ENCODE results near the gene VPS16. TPM values are rescaled to one million over a fixed set of nuclear protein-coding genes. Genes with fewer than 3 reads are reported as not detected.
A peak's percentile ranks its signal among the peaks of the same experiment; 100 is the strongest.

VPS16 gene
- polyA plus RNA-seq, 3 donors from 2014 or later: 61.8 to 81.3 (median 76.5) TPM

- Mint-ChIP-seq H3K4me3 (no peak overlapping the region), H3K27ac (peak overlapping the region in 3 of 6 donors; percentile 21 to 75 (median 24)), H3K9me3 (no peaks in the 10 kb centered on the region), H3K27me3 (ENCODE audit: low read depth in 3 of 3) (peaks cover 3 to 5% (median 3%) of the 10 kb centered on the region in 3 donors), H3K4me1 (peaks cover 46 to 60% of the 10 kb centered on the region in 2 donors), H3K36me3 (no peaks in the 10 kb centered on the region)
- DNase-seq: no peak
These were observed 7.3 kb downstream of the VPS16 start for GRCh38 chr20:2847802-2848201.

- no peaks in the 10 kb centered on the region for H3K9me3 Mint-ChIP-seq
- H3K27ac Mint-ChIP-seq: peak overlapping the region in 3 of 6 donors; percentile 24 to 60 (median 45)
- H3K36me3 Mint-ChIP-seq: no peaks in the 10 kb centered on the region
- H3K4me1 Mint-ChIP-seq: peaks cover 48 to 53% of the 10 kb centered on the region in 2 donors
- no peak overlapping the region for H3K4me3 Mint-ChIP-seq
- H3K27me3 Mint-ChIP-seq (ENCODE audit: low read depth in 3 of 3): peaks cover 3 to 5% (median 5%) of the 10 kb centered on the region in 3 donors
- no peak for DNase-seq
These were observed 9.0 kb downstream of the VPS16 start for GRCh38 chr20:2849529-2849928.

- H3K4me3 Mint-ChIP-seq: peak overlapping the region in 4 of 5 donors; percentile 48 to 68 (median 60)
- peak overlapping the region; percentile 87 to 96 (median 94) for H3K27ac Mint-ChIP-seq
- H3K36me3 Mint-ChIP-seq: no peaks in the 10 kb centered on the region
- no peak for DNase-seq
- H3K27me3 Mint-ChIP-seq (ENCODE audit: low read depth in 3 of 3): peaks cover 3 to 5% (median 5%) of the 10 kb centered on the region in 3 donors
- H3K9me3 Mint-ChIP-seq: no peaks in the 10 kb centered on the region
- peaks cover 43 to 46% of the 10 kb centered on the region in 2 donors for H3K4me1 Mint-ChIP-seq
These were observed 10.5 kb downstream of the VPS16 start for GRCh38 chr20:2851086-2851485.

GRCh38 chr20:2858591-2858990 is 18.0 kb downstream of the VPS16 start:
- peak overlapping the region in 4 of 6 donors; percentile 5 to 51 (median 26) for H3K27ac Mint-ChIP-seq
- no peak for DNase-seq

GRCh38 chr20:2859330-2860121 is 19.0 kb downstream of the VPS16 start:
- no peaks in the 10 kb centered on the region for H3K9me3 Mint-ChIP-seq
- H3K27ac Mint-ChIP-seq: peak overlapping the region in 3 of 6 donors; percentile 17 to 30 (median 30)
- peaks cover 0 to 10% (median 4%) of the 10 kb centered on the region in 3 donors for H3K36me3 Mint-ChIP-seq
- no peak overlapping the region for H3K4me3 Mint-ChIP-seq
- no peak for DNase-seq
- H3K4me1 Mint-ChIP-seq: peaks cover 10 to 23% of the 10 kb centered on the region in 2 donors
- H3K27me3 Mint-ChIP-seq (ENCODE audit: low read depth in 3 of 3): no peaks in the 10 kb centered on the region

More at GRCh38 chr20:2858591-2858990, 18.0 kb downstream of the VPS16 start:
- H3K4me3 Mint-ChIP-seq: no peak overlapping the region
- peaks cover 7 to 17% of the 10 kb centered on the region in 2 donors for H3K4me1 Mint-ChIP-seq
- H3K36me3 Mint-ChIP-seq: peaks cover 0 to 10% (median 4%) of the 10 kb centered on the region in 3 donors
- no peaks in the 10 kb centered on the region for H3K9me3 Mint-ChIP-seq
- no peaks in the 10 kb centered on the region for H3K27me3 Mint-ChIP-seq (ENCODE audit: low read depth in 3 of 3)

- H3K36me3 Mint-ChIP-seq: peaks cover 0 to 10% (median 4%) of the 10 kb centered on the region in 3 donors
- H3K27me3 Mint-ChIP-seq (ENCODE audit: low read depth in 3 of 3): peaks cover 4 to 9% (median 8%) of the 10 kb centered on the region in 3 donors
- H3K9me3 Mint-ChIP-seq: no peaks in the 10 kb centered on the region
- H3K4me3 Mint-ChIP-seq: peak overlapping the region; percentile 39 to 93 (median 79)
- peak overlapping the region; percentile 89 to 98 (median 96) for H3K27ac Mint-ChIP-seq
- peaks cover 53 to 54% of the 10 kb centered on the region in 2 donors for H3K4me1 Mint-ChIP-seq
- no peak for DNase-seq
These were observed 24.1 kb downstream of the VPS16 start for GRCh38 chr20:2864626-2865025.

- Mint-ChIP-seq H3K4me3 (peak overlapping the region; percentile 68 to 93 (median 79)), H3K27ac (peak overlapping the region; percentile 89 to 98 (median 96))
- DNase-seq: peak in 2 of 3 donors; percentile 5 to 40
These were observed 24.6 kb downstream of the VPS16 start for GRCh38 chr20:2865101-2865500.

GRCh38 chr20:2865630-2866029 is 25.1 kb downstream of the VPS16 start:
- H3K36me3 Mint-ChIP-seq: peaks cover 0 to 10% (median 4%) of the 10 kb centered on the region in 3 donors
- peaks cover 4 to 9% (median 8%) of the 10 kb centered on the region in 3 donors for H3K27me3 Mint-ChIP-seq (ENCODE audit: low read depth in 3 of 3)
- H3K27ac Mint-ChIP-seq: peak overlapping the region; percentile 89 to 98 (median 96)
- peak; percentile 77 to 87 (median 84) for DNase-seq
- H3K9me3 Mint-ChIP-seq: no peaks in the 10 kb centered on the region
- H3K4me1 Mint-ChIP-seq: peaks cover 55% of the 10 kb centered on the region in 2 donors
- peak overlapping the region; percentile 68 to 93 (median 79) for H3K4me3 Mint-ChIP-seq

More at GRCh38 chr20:2865101-2865500, 24.6 kb downstream of the VPS16 start:
- Mint-ChIP-seq H3K4me1 (peaks cover 53 to 54% of the 10 kb centered on the region in 2 donors), H3K27me3 (ENCODE audit: low read depth in 3 of 3) (peaks cover 4 to 9% (median 8%) of the 10 kb centered on the region in 3 donors), H3K9me3 (no peaks in the 10 kb centered on the region), H3K36me3 (peaks cover 0 to 10% (median 4%) of the 10 kb centered on the region in 3 donors)

GRCh38 chr20:2866236-2866635 is 25.7 kb downstream of the VPS16 start:
- peak; percentile 83 to 89 (median 86) for DNase-seq
- H3K4me3 Mint-ChIP-seq: peak overlapping the region; percentile 68 to 93 (median 79)
- H3K4me1 Mint-ChIP-seq: peaks cover 61% of the 10 kb centered on the region in 2 donors
- peaks cover 0 to 7% (median 2%) of the 10 kb centered on the region in 3 donors for H3K36me3 Mint-ChIP-seq
- H3K9me3 Mint-ChIP-seq: no peaks in the 10 kb centered on the region
- peaks cover 5 to 9% (median 8%) of the 10 kb centered on the region in 3 donors for H3K27me3 Mint-ChIP-seq (ENCODE audit: low read depth in 3 of 3)
- H3K27ac Mint-ChIP-seq: peak overlapping the region; percentile 89 to 98 (median 96)

GRCh38 chr20:2867081-2867864 is 26.7 kb downstream of the VPS16 start:
- H3K36me3 Mint-ChIP-seq: peaks cover 0 to 1% (median 0%) of the 10 kb centered on the region in 3 donors
- peak overlapping the region; percentile 89 to 98 (median 96) for H3K27ac Mint-ChIP-seq
- no peak for DNase-seq
- H3K9me3 Mint-ChIP-seq: no peaks in the 10 kb centered on the region
- peaks cover 66 to 72% of the 10 kb centered on the region in 2 donors for H3K4me1 Mint-ChIP-seq
- peaks cover 5 to 13% (median 8%) of the 10 kb centered on the region in 3 donors for H3K27me3 Mint-ChIP-seq (ENCODE audit: low read depth in 3 of 3)
- H3K4me3 Mint-ChIP-seq: peak overlapping the region; percentile 45 to 93 (median 79)

GRCh38 chr20:2869381-2869780 is 28.8 kb downstream of the VPS16 start:
- H3K4me1 Mint-ChIP-seq: peaks cover 66 to 84% of the 10 kb centered on the region in 2 donors
- peaks cover 8 to 24% (median 13%) of the 10 kb centered on the region in 3 donors for H3K27me3 Mint-ChIP-seq (ENCODE audit: low read depth in 3 of 3)
- no peaks in the 10 kb centered on the region for H3K36me3 Mint-ChIP-seq
- H3K27ac Mint-ChIP-seq: peak overlapping the region in 2 of 6 donors; percentile 91 to 97
- no peaks in the 10 kb centered on the region for H3K9me3 Mint-ChIP-seq
- no peak for DNase-seq
- H3K4me3 Mint-ChIP-seq: no peak overlapping the region

GRCh38 chr20:2871111-2871465 is 30.5 kb downstream of the VPS16 start:
- Mint-ChIP-seq H3K4me1 (peaks cover 66 to 84% of the 10 kb centered on the region in 2 donors), H3K27ac (peak overlapping the region in 4 of 6 donors; percentile 19 to 95 (median 40)), H3K4me3 (peak overlapping the region in 3 of 5 donors; percentile 91 to 93 (median 92))

More at GRCh38 chr20:2871111-2871465, 30.5 kb downstream of the VPS16 start:
- no peaks in the 10 kb centered on the region for H3K36me3 Mint-ChIP-seq
- no peak for DNase-seq
- H3K27me3 Mint-ChIP-seq (ENCODE audit: low read depth in 3 of 3): peaks cover 5 to 18% (median 5%) of the 10 kb centered on the region in 3 donors
- no peaks in the 10 kb centered on the region for H3K9me3 Mint-ChIP-seq
